ENCODE results near the gene RPL22.

Gene RPL22

DNA sequence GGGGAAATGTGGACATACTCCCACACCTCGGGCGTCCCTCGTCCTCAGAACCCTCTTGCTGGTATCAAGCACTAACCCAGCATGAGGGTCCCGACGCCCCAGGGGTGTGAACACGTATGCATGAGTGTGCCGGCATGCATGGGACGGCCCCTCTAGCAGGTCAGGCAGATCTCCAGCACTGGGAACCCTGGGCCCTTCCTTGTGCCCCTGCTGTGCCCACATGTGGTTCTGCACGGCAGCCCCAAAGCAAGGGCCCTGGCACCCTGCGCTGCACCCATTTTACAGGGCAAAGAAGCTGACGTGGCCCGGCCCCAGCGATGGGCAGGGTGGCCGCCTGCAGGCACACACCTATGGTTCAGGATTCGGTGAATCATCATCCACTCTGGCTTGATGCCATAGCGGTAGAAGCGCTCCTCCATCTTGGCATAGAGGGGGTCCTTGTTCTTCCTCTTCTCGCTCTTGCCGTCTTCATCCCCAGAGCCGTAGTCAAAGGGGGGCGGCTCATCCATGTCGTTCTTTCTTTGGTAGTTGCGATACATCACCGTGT lies 53.5 kb downstream of the RPL22 start:
- in situ Hi-C loops (cut with HindIII; ENCODE audit: low pct_ligation_motif_present, low sequenced_read_pairs): no loop called here
- H3K27ac ChIP-seq: no peak overlapping the region
- TF ChIP-seq, protein P1, sequence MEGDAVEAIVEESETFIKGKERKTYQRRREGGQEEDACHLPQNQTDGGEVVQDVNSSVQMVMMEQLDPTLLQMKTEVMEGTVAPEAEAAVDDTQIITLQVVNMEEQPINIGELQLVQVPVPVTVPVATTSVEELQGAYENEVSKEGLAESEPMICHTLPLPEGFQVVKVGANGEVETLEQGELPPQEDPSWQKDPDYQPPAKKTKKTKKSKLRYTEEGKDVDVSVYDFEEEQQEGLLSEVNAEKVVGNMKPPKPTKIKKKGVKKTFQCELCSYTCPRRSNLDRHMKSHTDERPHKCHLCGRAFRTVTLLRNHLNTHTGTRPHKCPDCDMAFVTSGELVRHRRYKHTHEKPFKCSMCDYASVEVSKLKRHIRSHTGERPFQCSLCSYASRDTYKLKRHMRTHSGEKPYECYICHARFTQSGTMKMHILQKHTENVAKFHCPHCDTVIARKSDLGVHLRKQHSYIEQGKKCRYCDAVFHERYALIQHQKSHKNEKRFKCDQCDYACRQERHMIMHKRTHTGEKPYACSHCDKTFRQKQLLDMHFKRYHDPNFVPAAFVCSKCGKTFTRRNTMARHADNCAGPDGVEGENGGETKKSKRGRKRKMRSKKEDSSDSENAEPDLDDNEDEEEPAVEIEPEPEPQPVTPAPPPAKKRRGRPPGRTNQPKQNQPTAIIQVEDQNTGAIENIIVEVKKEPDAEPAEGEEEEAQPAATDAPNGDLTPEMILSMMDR (IDR thresholded peaks at IDR 0.05; ENCODE audit: low read depth, low read length, missing control alignments): no peak
- no peak for DNase-seq
- no peaks in the 10 kb centered on the region for H3K36me3 ChIP-seq (replicated peaks)
- H3K4me3 ChIP-seq (ENCODE audit: low read depth, low read length): no peak overlapping the region
- peaks cover 14% of the 10 kb centered on the region for H3K27me3 ChIP-seq (replicated peaks)

DNA sequence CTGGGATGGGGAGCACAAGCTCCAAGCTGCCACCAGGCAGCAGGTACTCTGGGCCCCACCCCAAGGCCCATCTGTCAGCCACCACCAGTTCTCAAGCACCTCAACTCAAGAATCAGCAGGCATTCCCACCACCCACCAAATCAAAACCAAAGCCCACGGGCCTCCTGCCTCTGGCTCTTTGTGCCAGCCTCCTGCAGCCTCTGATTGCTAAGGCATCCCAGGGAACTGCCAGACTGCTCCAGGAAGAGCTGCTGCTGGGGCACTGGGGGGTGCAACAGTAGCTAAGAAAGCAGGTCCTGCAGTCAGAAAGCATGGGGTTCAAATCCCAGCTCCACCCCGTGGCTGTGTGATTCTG lies 54.0 kb downstream of the RPL22 start:
- in situ Hi-C loops (cut with HindIII; ENCODE audit: low pct_ligation_motif_present, low sequenced_read_pairs): no loop called here
- Histone ChIP-seq H3K27ac (no peak overlapping the region), H3K4me3 (ENCODE audit: low read depth, low read length) (no peak overlapping the region), H3K27me3 (replicated peaks) (peaks cover 14% of the 10 kb centered on the region), H3K36me3 (replicated peaks) (no peaks in the 10 kb centered on the region)
- no peak for DNase-seq
- TF ChIP-seq, protein P1 (IDR thresholded peaks at IDR 0.05; ENCODE audit: low read depth, low read length, missing control alignments): no peak

DNA sequence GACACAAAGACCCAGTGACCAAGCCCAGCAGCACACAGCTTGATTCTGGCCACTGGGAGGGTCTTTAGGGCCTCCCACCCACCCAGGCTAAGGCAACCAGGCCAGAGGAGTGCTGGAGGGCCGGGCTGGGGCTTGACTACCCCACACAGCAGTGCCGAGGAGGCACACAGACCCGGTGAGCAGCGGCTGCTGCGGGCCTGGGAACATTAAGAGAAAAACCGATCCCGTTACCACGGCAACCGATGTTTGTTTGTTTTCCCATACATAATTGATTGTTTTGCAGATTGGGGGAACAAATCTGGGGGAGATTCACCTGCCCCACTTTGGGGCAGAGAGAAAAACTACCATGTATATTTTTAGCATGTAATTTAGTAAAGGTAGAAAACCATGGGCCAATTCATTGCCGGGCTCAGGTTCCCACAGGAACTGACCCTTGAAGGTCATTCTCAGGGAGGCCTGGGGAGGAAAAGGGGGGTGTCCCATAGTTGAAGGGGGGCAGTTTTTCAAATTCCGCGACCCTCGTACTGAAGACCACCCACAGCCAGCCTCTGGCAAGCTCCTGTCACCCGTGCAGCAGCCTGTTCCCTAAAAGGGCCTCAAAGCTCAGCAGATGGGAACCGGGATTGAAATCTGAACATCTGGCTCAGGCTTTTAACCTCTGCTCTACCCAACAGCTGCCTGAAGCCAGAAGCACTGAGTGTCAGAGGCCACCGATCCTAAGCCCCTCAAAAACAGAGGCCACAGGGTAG lies 54.6 kb downstream of the RPL22 start:
- H3K27ac ChIP-seq: no peak overlapping the region
- DNase-seq: no peak
- in situ Hi-C loops (cut with HindIII; ENCODE audit: low pct_ligation_motif_present, low sequenced_read_pairs): no loop called here
- TF ChIP-seq, protein P1 (IDR thresholded peaks at IDR 0.05; ENCODE audit: low read depth, low read length, missing control alignments): no peak
- peaks cover 14% of the 10 kb centered on the region for H3K27me3 ChIP-seq (replicated peaks)
- no peak overlapping the region for H3K4me3 ChIP-seq (ENCODE audit: low read depth, low read length)
- no peaks in the 10 kb centered on the region for H3K36me3 ChIP-seq (replicated peaks)

DNA sequence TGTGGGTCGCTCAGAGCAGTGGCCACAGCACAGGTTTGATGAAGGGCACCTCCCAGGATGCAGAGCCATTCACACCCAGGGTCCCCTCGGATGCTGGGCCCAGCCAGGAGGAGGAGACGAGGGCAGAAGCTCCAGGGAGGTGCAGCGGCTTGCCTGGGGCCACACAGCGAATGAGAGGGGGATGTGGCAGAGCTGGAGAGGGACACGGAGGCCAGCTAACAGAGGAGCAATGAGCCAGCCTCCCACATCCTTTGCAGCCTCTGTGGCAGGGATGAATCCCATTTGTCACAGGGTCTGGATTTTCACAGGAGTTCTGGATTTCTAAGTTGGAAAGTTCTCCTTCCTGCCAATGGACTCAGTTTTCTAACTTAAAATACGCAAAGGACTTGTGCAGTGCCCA lies 55.2 kb downstream of the RPL22 start:
- H3K27ac ChIP-seq: no peak overlapping the region
- no peaks in the 10 kb centered on the region for H3K36me3 ChIP-seq (replicated peaks)
- TF ChIP-seq, protein P1 (IDR thresholded peaks at IDR 0.05; ENCODE audit: low read depth, low read length, missing control alignments): no peak
- H3K4me3 ChIP-seq (ENCODE audit: low read depth, low read length): no peak overlapping the region
- DNase-seq: no peak
- in situ Hi-C loops (cut with HindIII; ENCODE audit: low pct_ligation_motif_present, low sequenced_read_pairs): no loop called here
- peaks cover 11% of the 10 kb centered on the region for H3K27me3 ChIP-seq (replicated peaks)

DNA sequence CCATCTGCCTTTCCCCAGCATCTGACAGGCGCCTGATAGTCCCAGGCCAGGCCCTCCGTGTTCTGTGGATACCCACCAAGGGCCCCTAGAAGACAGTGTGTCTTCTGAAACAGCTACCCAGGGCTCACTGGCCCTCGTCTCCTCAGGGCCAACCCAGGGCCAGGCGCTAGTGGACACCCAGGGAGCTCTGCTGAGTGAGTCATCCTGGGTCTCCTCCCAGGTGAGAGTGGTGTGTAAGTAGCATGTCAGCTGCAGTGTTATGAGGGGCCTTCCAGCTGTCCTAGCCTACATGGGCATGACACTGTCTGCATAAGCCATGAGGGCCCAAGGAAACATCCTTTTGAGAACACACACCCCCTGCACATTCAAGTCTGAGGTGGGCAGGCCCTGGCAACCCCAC lies 56.0 kb downstream of the RPL22 start:
- in situ Hi-C loops (cut with HindIII; ENCODE audit: low pct_ligation_motif_present, low sequenced_read_pairs): no loop called here
- peaks cover 10% of the 10 kb centered on the region for H3K27me3 ChIP-seq (replicated peaks)
- DNase-seq: no peak
- no peak overlapping the region for H3K4me3 ChIP-seq (ENCODE audit: low read depth, low read length)
- H3K27ac ChIP-seq: no peak overlapping the region
- H3K36me3 ChIP-seq (replicated peaks): no peaks in the 10 kb centered on the region
- TF ChIP-seq, protein P1 (IDR thresholded peaks at IDR 0.05; ENCODE audit: low read depth, low read length, missing control alignments): no peak

DNA sequence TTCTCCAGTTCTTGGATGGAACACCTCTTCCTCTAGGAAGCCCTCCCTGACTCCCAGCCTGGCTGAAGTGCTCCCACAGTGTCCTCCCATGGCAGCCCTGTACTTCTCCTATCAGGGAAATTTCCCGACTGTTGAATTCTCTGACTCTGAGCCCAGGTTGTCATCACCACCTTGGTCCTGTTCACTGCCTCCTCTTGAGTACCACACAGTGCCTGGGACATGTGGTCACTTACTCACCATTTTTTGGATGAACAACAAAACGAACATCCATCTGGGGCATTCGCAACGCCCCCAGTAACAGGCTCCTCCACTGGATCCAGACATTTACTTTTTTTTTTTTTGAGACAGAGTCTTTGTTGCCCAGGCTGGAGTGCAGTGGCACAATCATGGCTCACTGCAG lies 56.7 kb downstream of the RPL22 start:
- Histone ChIP-seq H3K27ac (no peak overlapping the region), H3K4me3 (ENCODE audit: low read depth, low read length) (no peak overlapping the region), H3K36me3 (replicated peaks) (no peaks in the 10 kb centered on the region), H3K27me3 (replicated peaks) (peaks cover 8% of the 10 kb centered on the region)
- TF ChIP-seq, protein P1 (IDR thresholded peaks at IDR 0.05; ENCODE audit: low read depth, low read length, missing control alignments): no peak
- in situ Hi-C loops (cut with HindIII; ENCODE audit: low pct_ligation_motif_present, low sequenced_read_pairs): no loop called here
- DNase-seq: no peak

Measured in brain microvascular endothelial cell (primary cell).